SKM-1 (cell line): ENCODE data around the gene PLEKHB1.

Source experiments
- DNase-seq: peaks from one replicate; lab custom pipeline; 2025; ENCODE audit not compliant: unreplicated experiment; lab: John Stamatoyannopoulos, UW

PLEKHB1 gene, protein sequence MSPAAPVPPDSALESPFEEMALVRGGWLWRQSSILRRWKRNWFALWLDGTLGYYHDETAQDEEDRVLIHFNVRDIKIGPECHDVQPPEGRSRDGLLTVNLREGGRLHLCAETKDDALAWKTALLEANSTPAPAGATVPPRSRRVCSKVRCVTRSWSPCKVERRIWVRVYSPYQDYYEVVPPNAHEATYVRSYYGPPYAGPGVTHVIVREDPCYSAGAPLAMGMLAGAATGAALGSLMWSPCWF

DNA sequence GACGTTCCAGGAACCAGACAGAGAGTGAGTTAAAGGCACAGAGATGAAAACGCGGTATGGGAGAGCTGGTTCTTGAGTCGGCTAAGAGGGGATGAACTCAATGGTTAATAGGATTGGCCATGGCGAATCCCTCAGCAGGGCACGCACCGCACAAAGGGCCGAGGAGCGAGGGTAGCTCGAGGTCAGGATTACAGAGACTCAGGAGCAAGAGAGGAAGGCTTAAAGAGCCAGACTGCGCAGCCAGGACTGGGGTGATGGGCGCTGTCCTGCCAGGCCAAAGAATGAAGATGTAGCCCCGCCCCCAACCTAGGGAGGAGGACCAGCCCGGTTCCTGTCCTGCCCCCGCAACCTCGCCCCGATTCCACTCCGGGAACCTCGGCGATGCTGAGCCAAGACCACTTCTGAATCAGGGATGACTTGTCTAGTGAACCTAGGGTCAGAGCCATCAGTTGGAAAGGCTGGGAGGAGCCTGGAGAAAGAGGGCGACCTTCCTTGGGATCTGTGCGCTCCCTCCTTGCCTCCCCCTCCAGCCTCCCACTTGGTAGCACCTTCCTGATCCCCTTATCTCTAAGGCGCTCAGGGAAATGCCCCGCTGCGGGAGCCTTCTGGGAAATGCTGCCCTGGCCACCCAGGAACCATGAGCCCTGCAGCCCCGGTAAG lies at the start of gene PLEKHB1:
Gene PLEKHB1 (plus strand): TSS at position 610 of the 660 bp plus-strand sequence. CDS start 28 bp downstream, at position 638.
- DNase-seq, result no peak

DNA sequence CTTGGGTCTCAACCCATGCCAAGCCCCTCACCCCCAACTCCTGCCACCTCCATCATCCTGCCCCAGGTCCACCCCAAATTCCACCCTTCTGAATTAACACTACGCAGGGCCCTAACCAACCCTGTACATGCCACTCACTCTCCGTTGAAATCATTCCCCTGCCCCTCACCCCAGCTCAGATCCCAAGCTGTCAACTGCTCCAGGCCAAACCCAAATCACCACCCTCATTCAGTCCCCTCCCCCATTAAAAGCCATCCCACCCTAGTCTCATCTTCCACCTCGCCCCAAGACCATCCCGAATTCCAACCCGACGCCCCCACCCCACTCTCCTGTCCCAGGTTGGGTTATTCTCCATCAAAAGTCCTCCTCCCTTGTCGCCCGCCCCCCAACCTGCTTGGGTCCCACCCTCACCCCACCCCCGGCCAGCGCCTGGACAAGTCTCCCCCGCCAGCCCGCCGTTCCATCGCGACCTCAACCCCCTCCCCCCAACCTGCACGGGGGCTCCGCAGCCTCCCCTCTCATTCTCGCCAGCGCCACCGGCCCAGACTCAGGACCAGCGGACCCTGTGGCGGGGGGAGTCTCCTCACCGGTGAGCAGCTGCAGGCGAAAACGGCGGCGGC lies 48.9 kb upstream of the PLEKHB1 start:
- DNase-seq, result no peak

DNA sequence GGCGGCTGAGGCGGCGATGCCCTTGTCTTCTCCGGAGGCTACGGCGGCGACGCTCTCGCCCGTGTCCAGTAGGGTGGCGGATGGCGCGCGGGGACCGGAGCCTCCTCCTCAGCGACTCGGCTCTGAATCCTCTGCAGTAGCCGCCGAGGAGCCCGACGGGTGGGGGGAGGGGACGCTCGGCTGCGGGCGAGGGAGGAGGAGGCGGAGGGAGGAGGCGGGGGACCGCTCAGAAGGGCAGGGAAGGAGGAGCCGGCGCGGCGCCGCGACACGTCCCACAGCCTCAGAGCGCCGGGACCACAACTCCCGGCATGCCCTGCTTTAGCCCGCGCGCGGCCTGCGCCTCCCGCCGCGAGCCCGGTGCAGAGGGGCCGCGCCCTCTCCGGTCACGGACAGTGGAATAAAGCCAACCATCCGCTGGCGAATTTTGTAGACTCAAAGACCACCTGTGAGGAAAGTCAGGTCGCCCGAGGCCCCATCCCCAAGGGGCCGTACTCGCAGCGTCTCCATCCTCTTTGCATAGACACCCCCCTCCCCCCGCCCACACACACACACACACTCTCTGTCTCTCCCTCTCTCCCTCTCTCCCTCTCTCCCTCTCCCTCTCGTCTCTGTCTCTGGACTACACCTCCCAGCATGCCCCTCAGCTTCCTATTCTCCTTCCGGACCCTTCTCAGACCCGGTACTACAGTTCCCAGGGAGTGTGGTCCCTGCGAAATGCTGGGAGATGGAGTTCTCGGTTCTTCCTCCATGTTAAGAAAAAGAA lies 48.2 kb upstream of the PLEKHB1 start, which contains the start of gene FAM168A:
Gene FAM168A (minus strand): TSS at position 157 of the 763 bp plus-strand sequence. CDS start 129,638 bp downstream, outside the sequence.
- peak; percentile 98 for DNase-seq

DNA sequence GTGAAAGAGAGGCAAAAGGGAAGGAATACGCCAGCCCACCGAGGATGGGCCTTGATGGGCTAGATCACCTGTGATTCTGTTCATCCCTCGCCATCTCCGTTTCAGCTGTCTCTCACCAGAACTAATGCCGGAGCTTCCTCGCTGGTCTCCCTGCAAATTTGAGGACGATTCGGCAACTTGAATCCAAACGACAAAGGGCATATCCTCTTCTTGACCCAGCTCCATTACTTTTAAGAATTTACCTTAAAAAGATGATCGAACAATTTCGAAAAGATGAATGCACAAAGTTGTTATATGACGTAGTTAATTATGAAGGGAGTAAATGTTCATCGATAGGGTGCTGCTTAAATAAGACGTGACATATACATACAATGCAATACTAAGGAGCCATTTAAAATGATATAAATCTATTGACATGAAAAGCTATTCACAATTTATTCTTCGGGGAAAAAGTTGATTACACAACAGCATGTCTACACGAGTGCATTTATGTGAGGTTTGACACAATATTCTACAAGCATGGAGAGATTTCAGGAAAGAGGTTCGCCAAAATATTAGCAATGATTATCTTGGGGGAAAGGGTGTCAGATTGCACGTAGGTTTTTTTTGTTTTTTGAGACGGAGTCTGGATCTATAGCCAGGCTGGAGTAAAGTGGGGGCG lies 47.5 kb upstream of the PLEKHB1 start:
- DNase-seq, result no peak

DNA sequence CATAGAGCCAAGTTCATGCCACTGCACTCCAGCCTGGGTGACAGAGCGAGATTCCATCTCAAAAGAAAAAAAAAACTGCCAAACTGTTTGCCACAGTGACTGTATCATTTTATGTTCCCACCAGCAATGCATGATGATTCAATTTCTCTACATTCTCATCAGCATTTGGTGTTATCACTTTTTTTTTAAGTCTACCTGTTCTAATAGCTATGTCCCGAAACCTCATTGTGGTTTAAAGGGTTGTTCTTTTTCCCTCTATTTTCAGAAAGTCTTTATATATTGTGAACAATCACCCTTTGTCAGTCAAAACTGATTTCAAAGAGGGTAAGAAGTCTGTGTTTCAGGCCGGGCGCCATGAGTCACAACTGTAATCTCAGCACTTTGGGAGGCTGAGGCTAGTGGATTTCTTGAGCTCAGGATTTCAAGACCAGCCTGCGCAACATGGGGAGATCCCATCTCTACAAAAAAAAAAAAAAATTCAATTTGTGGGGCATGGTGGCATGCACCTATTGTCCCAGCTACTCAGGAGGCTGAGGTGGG lies 33.7 kb upstream of the PLEKHB1 start:
- DNase-seq, result no peak

DNA sequence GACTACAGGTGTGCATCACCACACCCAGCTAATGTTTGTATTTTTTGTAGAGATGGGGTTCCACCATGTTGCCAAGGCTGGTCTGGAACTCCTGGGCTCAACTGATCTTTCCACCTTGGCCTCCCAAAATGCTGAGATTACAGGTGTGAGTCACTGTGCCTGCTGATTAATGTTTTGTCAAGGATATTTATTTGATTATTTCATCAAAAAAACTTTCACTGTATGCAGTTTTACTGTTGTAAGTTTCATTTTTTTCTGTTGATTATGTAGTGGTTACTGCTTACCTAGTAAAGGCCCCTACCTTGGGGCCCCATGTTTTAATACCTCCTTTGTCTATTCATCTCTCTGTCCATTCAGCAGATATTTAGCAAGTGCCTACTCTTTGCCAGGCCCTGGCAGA lies 31.8 kb upstream of the PLEKHB1 start:
- no peak for DNase-seq

DNA sequence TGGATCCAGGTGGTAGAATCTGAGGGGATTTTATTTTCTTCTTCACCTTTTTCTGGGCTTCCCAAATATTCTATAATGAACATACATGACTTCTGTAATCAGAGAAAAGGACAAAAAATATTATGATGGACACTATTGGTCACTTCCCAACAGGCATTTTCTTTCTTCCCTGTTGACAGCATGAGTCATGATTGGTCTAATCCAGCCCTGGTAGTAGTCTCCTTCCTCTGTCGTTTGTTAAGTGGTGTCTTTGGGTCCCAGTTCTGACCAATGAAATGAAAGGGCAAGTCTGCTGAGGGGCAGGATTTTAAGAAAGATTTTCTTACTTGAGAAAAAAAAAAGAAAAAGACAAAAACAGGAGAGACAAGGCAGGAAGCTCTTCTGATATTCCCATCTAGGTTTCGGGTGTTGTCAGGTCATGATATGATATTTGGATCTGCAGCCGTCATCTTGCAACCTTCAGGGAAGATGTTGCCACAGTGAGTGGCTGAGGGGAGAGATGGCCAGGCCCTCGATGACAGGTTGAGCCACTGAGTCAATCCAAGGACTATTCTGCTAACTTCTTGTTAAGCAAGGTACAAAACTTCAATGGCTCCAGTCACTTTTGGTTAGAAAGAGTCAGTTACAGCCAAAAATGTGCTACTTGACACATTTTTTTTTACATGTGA lies 23.3 kb upstream of the PLEKHB1 start:
- no peak for DNase-seq

DNA sequence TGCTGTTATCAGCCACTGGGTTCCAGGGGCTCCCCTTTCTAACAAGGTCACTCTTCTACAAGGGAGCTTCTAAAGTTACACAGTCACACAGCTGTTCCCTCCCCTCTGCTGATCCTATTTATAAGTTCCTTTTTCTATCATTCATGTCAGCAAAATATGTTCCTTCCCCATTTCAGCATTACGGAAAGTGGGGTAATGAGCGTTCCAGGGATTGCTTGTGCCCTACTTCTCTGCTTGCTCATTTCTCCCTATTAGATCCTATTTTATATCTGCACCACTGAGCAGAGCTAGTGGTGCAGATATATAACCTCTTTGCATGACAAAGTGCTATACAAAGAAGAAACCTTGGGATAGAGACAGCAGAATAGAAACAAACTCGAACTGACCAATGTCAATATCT lies 22.7 kb upstream of the PLEKHB1 start:
- DNase-seq, result peak; percentile 82

DNA sequence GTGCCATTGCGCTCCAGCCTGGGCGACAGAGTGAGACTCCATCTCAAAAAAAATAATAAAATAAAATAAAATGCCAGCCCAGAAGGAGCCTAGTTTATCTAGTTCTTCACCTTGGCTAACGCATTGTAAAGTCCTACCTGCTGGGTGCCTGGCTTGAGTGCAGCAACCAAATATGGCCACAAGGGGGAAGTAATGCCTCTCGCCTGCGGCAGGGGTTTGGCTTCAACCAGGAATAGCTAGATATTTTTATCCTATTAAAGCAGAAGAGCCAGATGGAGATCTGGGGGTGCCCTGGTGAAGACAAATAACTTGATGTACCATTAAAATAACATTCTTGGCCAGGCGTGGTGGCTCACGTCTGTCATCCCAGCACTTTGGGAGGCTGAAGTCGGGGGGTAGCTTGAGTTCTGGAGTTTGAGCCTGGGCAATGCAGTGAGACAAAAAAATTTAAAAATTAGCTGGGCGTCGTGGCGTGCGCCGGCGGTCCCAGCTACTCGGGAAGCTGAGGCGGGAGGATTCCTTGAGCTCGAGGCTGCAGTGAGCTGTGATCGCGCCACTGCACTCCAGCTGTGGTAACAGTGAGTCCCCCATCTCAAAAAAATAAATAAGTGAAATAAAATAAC lies 20.6 kb upstream of the PLEKHB1 start:
- DNase-seq, result peak; percentile 66

DNA sequence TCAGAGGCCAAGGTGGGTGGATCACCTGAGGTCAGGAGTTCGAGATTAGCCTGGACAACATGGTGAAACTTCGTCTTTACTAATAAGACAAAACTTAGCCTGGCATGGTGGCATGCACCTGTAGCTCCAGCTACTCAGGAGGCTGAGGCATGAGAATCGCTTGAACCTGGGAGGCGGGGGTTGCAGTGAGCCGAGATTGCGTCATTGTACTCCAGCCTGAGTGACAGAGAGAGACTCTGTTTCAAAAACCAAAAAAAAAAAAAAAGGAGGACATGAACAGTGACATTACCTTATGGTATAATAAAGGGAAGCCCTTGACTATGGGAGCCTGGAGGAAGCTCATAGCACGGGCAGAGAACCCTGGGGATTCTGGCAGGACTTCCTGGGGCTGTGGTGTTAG lies 16.5 kb upstream of the PLEKHB1 start:
- no peak for DNase-seq

DNA sequence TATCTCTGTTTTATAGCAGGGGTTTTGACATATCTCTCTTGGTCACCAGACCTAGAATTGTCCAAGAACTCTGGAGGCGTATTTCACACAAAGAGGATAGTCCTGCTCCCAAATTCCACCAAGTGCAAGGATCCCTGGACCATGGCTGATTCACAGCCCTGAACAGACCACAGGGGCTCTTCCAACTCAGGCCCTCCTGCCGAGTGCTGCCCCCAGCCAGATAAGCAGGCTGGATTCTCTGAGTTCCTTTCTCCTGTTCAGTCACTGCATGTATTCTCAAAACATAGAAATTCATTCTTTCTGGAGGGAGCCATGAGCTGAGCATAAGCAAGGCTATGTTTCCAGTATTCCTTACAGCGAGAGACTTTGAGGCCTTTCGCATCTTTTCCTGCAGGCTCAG lies 13.4 kb upstream of the PLEKHB1 start:
- no peak for DNase-seq

DNA sequence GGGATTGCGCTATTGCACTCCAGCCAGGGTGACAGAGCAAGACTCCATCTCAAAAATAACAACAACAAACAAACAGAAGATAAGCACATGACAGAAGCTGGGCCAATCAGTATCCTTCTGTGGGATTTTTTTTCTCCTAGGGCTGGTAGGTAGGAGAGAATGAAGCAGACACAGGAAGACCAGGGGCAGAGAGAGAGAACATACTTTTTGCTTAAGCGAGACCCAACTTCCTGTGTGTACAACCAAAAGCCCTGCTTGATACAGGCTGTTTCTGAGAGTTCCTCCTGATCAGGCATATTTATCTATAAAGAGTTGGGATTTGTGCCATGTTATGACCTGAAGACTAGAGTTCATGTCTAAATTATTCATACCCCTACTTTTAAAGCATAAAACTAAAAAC lies 12.4 kb upstream of the PLEKHB1 start:
- no peak for DNase-seq

DNA sequence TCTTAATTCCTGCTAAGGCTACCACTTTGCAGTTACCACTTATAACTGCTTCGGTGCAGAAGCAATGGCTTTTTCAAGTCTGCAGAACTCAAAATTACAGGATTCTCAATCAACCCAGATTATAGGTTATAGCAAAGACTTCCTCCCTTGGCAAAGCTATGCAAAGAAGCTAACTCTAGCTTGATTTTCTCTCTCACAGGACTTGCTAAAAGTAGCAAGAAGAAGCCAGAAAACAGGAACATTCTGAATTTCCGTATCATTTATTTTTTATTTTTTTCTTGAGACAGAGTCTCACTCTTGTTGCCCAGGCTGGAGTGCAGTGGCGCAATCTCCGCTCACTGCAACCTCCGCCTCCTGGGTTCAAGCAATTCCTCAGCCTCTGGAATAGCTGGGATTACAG lies 10.7 kb upstream of the PLEKHB1 start:
- no peak for DNase-seq

DNA sequence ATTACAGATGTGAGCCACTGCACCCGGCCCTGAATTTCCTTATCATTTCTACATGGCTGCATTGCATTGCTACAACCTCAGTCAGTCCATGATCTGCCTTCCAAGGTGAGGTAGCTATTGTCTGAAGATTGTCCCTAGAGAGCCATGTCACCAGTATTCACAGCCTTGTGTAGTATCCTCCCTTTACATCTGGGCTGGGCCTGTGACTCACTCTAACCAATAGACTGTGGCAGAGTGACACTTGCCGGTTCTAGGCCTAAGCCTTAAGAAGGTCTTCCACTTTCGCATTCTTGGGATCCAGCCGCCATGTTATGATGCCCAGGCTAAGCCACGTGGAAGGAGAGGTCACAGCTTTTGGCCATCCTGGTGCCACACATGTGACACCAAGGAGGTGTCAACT lies 10.1 kb upstream of the PLEKHB1 start:
- DNase-seq, result no peak

DNA sequence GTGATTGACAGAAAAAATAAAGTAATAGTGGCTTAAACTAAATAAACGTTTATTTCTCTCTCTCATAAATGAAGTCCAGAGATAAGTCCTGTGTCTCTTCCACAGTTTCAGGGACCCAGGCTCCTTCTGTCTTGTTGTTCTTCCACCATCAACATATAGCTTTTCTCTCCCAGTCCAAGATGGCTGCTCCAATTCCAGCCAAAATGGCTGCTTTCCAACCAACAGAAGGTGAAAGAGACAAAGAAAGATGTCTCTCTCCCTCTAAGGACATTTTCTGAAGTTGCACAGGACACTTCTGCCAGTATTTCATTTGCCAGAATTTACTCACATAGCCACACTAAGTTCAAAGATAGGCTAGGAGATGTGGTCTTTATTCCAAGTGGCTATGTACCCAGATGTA lies 9.4 kb upstream of the PLEKHB1 start:
- DNase-seq, result no peak

DNA sequence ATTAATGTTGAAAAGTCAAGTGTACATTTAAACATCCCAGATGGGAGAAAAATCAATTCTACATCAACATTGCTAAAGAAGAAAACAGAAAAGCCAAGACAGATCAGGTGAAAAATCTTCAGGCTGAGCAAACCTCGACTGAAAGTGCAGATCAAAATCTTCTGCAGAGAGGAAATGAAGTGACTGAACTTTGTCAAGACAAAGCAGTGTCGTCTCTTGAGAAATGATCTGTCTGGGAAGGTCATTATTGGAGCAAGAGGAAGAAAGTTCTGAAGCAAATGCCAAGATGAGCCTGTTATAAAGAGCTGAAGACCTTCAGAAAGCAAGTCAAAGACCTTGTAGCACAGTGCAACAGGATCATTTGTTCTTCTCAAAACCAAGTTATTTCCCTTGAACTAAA lies 5.8 kb upstream of the PLEKHB1 start:
- no peak for DNase-seq

DNA sequence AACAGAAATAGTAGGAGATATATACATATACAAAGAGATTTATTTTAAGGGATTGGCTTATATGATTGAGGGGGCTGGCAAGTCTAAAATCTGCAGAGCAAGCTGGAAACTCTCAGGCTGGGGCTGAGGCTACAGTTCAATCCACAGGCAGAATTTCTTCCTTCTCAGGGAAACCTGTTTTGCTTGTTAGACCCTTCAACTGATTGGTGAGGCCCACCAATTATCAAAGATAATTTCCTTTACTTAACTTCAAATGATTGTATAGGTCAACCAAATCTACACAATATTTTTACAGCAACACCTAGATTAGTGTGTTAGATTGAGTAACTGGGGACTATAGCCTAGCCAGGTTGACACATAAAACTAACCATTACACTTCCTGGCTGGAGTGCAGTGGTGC lies 4.7 kb upstream of the PLEKHB1 start:
- DNase-seq, result no peak

DNA sequence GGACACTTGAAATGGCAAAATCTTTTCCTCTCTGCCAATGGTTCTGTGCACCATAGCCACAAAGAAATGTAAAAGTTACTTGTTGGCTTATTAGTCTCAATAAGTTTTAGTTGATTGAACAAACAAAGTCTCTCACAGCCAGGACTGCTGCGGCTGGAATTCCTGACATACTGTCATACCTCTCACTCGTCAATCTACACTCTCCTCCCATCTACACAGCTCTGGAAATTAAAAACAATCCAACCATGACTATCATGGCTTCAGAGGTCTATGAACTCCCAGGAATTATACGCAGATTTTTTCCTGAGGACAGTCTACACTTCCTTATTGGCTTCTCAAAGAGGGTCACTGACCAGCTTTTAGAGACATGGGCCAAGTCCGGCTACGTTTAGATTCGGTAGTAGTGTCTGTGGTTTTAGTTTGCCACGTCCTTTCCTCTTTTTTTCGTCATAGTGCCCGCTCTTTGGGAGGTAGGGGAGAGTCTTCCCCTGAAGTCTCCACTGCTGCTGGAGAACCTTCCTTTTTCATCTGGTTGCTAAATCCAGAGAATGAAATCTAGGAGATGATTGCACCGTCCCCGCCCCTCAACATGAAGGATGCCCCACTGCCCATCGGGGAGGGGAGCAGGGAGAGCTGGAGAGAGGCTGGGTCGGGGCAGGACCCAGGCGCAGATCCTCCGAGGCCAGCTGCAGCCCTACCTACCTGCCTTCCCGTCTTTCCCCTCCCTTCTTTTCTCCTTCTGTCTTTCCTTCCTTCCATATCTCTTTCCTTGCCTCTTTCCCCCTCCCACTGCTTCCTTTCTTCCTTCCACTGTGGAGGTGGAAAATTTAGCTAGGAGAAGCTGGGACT lies 1.0 kb upstream of the PLEKHB1 start:
- no peak for DNase-seq
